GM18502 (cell line): ENCODE data around the gene ZDHHC11.
"Not testable (repeated sequence)": the region's sequence is repeated elsewhere in the genome, so short reads cannot be mapped to it uniquely, and the experiment has no call there.

ENCODE experiments used
- ATAC-seq: cut with Tn5 transposase; IDR thresholded peaks from one replicate; pipeline ENCODE4 v1.9.1; 2021; ENCODE audit warnings: mild to moderate bottlenecking; ENCODE audit not compliant: unreplicated experiment, poor library complexity

Gene ZDHHC11

GRCh38 chr5:780571-780970 is 70.2 kb downstream of the ZDHHC11 start:
- ATAC-seq = not testable (repeated sequence)

DNA sequence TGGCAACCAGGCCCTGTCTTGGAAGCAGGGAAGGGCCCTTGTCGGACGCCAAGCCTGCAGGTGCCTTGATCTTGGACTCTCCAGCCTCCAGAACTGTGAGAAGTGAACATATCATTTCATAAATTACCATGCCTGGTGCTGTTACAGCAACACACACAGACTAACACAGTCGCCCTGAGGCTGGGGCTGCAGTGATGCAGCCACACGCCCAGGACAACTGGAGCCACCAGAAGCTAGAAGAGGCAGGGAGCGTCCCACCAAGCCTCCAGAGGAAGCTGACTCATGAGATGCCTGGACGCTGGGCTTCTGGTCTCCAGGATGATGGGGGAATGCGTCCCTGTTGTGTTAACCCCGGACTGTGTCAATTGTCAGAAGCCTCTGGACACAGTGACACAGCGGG is 71.8 kb downstream of the ZDHHC11 start:
- not testable (repeated sequence) for ATAC-seq

DNA sequence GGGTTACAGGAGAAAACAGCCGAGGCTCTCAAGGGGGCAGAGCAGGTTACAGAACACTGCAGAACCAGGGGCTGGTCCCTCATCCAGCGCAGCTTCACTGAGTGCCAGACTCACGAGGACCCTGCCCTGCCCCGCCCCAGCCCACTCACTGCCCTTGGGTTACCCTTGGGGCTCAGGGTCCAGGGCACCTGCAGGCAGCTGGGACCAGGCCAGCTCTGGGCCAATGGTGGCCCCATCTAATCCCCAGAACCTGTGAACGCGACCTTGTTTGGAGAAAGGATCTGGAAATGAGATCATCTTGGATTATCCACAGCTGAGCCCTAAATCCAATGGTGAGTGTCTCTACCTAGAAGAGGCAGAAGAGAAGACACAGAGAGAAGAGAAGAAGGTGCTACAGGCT is 72.4 kb downstream of the ZDHHC11 start:
- ATAC-seq = not testable (repeated sequence)

DNA sequence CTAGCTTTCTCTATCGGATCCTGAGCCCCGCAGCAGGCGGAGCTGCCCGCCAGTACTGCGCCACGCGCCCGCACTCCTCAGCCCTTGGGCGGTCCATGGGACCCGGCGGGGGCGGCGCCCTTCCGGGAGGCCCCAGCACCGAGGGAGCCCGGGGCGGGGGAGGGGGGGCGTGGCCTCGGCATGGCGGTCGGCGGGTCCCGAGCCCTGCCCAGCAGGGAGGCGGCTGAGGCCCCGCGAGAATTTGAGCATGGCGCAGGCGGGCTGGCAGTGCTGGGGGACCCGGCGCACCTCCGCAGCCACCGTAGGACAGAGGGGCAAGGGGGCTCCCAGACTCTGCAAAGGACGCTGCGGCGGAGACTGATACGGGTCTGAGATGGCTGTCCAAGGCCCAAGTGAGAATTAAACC is 73.0 kb downstream of the ZDHHC11 start:
- ATAC-seq = no peak

GRCh38 chr5:776862-777711 is 73.7 kb downstream of the ZDHHC11 start:
- no peak for ATAC-seq

DNA sequence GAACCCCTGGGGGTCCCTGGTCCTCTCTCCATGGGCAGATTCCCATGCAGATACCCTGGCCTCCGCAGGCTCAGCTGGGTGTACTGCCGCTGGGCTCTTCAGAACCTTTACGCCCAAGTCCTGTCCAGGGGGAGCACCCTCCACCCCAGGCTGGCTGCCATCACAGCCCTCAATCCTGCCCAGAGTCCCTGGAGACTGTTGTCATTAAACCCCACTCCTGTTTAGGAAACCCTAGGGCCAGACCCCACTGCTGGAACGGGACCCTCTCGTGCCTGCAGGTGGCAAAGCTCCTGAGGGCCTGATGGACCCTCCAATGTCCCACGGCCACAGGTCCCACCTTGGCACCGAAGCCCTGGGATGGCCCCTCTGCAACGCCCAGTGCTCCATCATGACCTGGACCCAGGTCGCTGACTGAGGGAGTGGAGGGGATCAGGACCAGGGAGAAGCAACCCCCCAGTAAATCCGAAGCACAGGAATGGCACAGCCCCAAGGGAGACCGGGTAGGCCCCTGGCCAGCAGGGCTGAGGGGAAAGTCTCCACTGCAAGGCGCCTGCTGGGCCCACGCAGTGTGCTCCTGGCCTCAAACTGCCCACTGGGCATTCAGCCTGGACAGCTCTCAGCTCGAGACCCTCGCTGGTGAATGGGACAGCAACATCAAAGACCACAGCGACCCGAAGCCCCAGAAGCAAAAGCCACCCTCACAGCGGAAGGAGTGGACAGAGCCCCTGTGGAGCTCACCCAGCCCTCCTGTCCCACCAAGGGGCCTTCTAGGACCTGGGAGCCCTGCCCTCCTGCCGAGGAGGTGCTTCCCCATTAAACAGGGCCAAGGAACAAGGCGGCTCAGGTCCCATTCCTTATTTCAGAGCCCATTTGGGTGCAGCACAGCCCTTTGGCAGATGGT is 74.6 kb downstream of the ZDHHC11 start:
- ATAC-seq = no peak

- ATAC-seq = not testable (repeated sequence)
These were observed 75.2 kb downstream of the ZDHHC11 start for GRCh38 chr5:775595-775960.

- ATAC-seq = not testable (repeated sequence)
These were observed 75.8 kb downstream of the ZDHHC11 start for GRCh38 chr5:774854-775505.

- ATAC-seq = not testable (repeated sequence)
These were observed 76.5 kb downstream of the ZDHHC11 start for GRCh38 chr5:774304-774703.

DNA sequence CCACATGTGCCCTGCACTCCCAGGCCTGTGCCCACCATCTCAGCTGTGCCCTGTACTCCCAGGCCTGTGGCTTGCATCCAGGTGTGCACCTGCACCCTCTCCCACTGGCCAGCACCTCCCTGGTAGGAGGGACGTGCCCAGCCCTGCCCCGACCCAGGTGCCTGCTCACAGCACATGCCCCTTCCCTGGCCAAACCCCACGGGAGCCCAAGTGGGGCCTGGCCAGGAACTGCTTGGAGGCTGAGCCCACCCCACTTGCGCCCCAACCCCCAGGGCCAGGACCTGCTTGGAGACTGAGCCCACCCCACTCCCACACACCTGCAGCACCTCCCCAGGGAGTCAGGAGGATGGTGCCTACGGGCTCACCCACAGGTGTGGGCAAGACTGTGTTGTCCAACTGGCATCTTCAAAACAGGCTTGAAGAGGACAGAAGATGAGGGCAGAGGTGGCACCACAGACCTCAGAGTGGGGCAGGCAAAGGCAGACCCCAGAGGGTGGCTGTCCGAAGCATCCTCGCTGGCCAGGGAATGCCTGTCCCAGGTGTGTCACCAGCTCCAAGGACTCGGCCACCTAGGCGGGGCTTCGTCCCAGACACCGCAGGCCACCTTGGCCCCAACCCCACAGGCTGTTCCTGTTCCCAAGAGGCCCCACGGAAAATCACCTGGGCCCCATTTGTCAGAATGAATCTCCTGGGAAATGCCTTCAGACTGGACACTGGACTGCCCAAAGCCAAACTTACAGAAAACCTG is 77.1 kb downstream of the ZDHHC11 start:
- no peak for ATAC-seq

DNA sequence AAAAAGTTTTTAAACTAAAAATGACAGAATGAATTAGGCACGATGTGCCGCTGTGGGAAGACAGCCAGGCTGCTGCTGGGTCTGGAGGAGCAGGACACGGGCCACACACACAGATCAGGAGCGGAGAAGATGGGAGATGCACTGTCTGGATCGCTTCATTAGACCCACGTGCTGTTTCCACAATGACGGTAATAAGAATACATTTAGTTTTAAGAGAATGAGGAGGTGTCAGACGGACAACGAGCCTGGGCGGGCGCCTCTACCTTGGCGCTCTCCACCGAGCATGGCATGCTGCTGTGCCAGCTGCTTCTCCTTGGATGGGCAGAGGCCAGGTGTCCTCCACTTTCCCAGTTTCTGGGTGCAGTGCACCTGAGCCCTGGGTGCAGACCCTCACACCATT is 77.9 kb downstream of the ZDHHC11 start:
- not testable (repeated sequence) for ATAC-seq

GRCh38 chr5:772547-772890 is 78.3 kb downstream of the ZDHHC11 start:
- ATAC-seq = not testable (repeated sequence)

GRCh38 chr5:771841-772546 is 78.8 kb downstream of the ZDHHC11 start:
- ATAC-seq = not testable (repeated sequence)

GRCh38 chr5:771087-771781 is 79.6 kb downstream of the ZDHHC11 start:
- ATAC-seq = not testable (repeated sequence)

DNA sequence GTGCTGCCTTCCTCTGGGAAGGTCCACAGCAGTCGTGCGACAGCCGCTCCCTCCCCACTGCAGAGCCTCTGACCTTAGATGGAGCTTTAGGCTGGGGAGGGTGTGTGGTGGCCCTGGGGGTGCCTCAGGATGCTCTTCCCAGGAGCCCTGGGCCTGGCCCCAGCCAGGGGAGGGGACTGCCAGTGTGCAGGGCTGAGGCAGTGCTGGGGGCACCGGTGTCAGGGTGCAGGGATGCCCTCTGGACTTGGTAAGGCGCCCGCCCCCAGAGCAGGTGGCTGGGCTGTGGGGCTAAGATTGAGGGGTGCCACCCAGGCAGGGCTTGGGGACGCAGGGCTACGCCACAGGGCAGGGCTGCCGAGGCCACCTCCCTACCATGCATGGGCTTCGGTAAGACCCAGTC is 80.2 kb downstream of the ZDHHC11 start:
- ATAC-seq = not testable (repeated sequence)

GRCh38 chr5:769485-770145 is 81.2 kb downstream of the ZDHHC11 start:
- not testable (repeated sequence) for ATAC-seq

- no peak for ATAC-seq
These were observed 83.9 kb downstream of the ZDHHC11 start for GRCh38 chr5:766666-767431.
